ENCODE measurements around the gene NLRP9.
"Not testable (repeated sequence)": the region's sequence is repeated elsewhere in the genome, so short reads cannot be mapped to it uniquely, and the experiment has no call there.

- not testable (repeated sequence) for TF ChIP-seq YY1 (IDR thresholded peaks at IDR 0.05; ENCODE audit: insufficient read depth, insufficient read length); SUZ12 (IDR thresholded peaks at IDR 0.05; ENCODE audit: extremely low read depth, insufficient read depth, insufficient read length)
These were observed 18.6 kb upstream of the NLRP9 start for GRCh38 chr19:55756808-55757207.

Data from NT2/D1 (cell line).